ENCODE results near the gene CEMIP2.

DNA sequence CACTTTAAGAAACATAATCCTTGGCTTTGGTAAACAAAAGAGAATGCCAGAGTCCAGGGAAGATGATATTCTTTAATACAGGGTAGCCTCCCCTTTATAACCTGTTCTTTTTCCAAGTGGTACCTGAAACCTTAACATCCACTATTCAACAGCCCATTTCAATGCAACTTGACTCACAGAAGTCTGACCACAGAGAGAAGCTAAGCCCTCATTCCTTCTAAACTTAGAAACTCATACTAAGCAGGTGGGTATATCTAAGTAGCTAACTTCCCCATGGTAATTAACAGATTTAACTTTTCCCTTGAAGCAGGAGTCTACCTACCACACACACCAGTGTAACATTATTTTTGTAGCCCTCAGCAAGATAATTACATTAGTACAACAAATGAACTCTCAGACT lies 91.9 kb downstream of the CEMIP2 start:
- TF ChIP-seq, protein P1, sequence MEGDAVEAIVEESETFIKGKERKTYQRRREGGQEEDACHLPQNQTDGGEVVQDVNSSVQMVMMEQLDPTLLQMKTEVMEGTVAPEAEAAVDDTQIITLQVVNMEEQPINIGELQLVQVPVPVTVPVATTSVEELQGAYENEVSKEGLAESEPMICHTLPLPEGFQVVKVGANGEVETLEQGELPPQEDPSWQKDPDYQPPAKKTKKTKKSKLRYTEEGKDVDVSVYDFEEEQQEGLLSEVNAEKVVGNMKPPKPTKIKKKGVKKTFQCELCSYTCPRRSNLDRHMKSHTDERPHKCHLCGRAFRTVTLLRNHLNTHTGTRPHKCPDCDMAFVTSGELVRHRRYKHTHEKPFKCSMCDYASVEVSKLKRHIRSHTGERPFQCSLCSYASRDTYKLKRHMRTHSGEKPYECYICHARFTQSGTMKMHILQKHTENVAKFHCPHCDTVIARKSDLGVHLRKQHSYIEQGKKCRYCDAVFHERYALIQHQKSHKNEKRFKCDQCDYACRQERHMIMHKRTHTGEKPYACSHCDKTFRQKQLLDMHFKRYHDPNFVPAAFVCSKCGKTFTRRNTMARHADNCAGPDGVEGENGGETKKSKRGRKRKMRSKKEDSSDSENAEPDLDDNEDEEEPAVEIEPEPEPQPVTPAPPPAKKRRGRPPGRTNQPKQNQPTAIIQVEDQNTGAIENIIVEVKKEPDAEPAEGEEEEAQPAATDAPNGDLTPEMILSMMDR (IDR thresholded peaks at IDR 0.05; ENCODE audit: insufficient read depth, low read length, poor library complexity, severe bottlenecking), result no peak
- no peak for TF ChIP-seq EZH2phosphoT487 (conservative IDR thresholded peaks at IDR 0.05; ENCODE audit: low read length)

All from SU-DHL-6 (cell line).